ENCODE measurements around the gene WDR59.
"Not testable (repeated sequence)": the region's sequence is repeated elsewhere in the genome, so short reads cannot be mapped to it uniquely, and the experiment has no call there.

Gene WDR59

DNA sequence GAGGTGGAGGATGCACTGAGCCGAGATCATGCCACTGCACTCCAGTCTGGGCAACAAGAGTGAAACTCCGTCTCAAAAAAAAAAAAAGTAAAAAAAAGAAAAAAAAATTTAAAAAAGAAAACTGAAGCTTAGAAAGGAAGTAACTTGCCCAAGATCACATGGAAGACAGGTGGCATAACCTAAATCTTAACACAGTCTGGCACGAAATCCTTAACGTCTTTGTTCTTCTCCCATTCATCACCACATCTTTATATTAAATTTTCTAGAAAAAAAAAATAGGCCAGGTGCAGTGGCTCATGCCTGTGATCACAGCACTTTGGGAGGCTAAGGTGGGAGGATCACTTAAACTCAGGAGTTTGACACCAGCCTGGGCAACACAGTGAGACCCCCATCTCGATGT lies 9.3 kb downstream of the WDR59 start:
- no peak for DNase-seq

DNA sequence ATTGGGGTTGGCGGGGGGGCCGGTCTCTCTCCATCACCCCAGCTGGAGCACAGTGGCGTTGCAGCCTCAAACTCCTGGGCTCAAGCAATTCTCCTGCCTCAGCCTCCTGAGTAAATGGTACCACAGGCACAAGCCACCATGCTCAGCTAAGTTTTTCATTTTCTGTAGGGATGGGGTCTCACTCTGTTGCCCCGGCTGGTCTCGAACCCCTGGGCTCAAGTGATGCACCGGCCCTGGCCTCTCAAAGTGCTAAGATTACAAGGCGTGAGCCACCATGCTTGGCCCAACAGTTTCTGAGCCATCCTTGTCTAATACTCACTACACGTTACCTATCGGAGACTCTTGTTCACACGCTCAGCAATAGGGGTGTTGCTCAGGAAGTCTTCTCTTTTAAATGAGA lies 11.6 kb downstream of the WDR59 start:
- no peak for DNase-seq

DNA sequence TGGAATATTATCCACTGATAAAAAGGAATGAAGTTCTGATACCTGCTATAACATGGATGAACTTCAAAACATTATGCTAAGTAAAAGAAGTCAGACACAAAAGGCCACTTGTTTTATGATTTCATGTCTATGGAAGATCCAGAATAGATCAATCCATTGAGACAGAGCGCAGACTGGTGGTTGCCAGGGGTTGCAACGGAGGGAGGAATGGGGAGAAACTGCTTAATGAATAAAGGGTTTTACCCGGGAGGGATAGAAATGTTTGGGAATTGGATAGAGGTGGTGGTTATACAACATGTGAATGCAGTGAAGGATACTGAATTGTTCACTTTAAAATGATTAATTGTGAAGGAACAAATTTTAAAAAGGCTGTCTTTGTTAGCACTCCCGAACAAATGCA lies 30.2 kb downstream of the WDR59 start:
- no peak for DNase-seq

DNA sequence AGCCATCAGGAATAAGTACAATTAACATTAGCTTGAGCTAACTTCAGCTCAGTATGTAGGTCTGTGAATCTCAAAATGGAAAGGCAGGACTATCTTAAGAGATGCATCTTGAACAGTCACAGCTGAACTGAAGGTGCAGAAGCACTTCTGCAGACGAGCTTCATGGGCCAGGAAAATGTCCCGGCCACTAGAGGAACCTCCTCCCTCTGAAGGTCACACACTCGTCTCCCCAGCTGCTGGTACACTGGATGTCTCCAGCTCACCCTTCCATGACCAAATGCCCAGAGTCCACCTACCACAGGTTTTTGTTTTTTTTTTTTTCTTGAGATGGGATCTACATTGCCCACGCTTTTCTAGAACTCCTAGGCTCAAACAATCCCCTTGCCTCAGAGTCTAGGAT lies 33.2 kb downstream of the WDR59 start:
- no peak for DNase-seq

DNA sequence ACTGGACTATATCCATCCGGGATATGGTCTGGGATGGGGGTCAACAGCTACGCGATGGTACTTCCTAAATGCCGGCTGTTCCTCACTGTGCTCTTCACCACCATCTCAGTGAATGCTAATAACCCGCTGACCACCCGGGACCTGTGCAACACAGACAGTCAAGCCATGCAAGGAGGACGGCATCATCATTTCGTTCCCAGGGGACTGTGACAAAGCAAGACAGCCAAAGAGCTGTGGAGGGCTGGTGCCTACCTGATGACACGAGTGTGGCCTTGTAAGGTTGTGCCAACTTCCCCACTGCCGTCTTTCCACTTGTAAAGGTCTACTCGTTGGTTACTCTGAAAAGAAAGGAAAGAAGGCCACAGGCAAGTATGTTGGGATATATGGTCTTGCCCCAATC lies 33.7 kb downstream of the WDR59 start:
- DNase-seq, result no peak

GRCh38 chr16:74950511-74950910 lies 34.4 kb downstream of the WDR59 start:
- DNase-seq, result no peak

DNA sequence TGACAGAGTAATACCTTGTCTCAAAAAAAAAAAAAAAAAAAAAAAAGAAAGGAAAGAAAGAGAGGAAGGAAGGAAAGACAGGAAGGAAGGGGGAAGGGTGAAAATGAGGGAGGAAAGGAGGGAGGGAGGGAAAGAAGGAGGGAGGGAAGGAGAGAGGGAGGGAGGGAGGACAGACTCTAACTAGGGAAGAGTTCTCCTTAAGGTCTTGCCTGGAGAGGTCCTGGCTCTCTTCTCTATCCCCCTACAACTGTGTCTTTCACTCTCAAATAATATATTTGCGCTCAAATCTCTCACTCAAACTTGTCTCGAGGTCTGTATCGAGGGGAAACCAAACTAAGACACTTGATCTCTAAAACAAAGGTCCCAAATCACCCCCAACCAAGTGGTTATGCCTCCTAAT lies 35.6 kb downstream of the WDR59 start:
- DNase-seq, result no peak

DNA sequence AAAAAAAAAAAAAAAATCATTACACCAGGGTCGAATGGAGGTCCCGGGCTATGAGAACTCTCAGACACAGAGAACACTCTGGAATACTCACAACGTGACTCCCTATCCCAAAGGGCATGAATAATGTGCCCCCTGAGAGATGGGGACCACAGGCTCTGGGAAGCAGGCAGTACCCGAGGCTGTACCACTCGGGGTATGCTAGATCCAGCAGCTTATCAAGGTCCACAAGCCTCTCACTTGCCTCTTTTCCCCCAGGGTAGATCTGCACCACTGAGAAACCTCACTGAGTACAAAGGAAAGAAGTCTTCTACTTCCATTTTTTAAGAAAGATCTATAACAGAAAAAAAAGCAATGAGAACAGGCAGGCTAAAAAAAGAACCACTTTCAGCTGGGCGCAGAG lies 40.5 kb downstream of the WDR59 start:
- DNase-seq, result no peak

- no peak for DNase-seq
Observed at GRCh38 chr16:74942977-74943918, 41.7 kb downstream of the WDR59 start.

DNA sequence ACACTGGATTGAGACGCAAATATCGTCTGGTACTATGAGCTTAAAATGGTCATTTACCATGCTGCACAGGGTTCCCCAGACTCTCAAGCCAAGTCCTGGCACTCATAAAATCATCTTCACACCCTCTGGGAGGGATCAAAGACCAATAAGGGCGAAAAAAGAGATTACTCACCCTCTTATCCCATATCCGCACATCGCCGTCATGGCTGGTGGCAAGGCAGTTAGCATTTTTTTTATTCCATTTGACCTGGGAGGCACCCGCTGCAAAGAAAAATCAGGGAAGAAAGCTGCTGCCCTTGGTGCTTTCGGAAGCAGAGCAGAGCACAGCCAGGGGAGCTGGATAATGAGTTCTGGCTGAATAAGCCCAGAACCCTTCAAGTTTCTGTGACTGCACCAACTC lies 42.4 kb downstream of the WDR59 start:
- DNase-seq, result no peak

DNA sequence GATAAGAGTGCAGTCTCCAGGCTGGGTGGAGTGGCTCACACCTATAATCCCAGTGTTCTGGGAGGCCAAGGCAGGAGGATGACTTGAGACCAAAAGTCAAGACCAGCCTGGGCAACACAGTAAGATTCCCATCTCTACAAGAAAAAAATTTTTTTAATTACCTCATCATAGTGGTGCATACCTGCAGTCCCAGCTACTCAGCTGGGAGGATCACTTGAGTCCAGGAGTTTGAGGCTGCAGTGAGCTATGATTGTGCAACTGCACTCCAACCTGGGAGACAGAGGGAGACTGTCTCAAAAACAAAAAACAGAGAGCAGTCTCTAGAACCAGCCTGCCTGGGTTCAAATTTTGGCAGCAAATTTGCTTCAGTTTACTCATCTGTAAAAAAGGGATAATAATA lies 45.2 kb downstream of the WDR59 start:
- no peak for DNase-seq

GRCh38 chr16:74936902-74937560 lies 47.9 kb downstream of the WDR59 start:
- DNase-seq, result no peak

- DNase-seq, result no peak
Observed at GRCh38 chr16:74931445-74931844, 53.5 kb downstream of the WDR59 start.

- DNase-seq, result no peak
Observed at GRCh38 chr16:74929636-74930035, 55.3 kb downstream of the WDR59 start.

DNA sequence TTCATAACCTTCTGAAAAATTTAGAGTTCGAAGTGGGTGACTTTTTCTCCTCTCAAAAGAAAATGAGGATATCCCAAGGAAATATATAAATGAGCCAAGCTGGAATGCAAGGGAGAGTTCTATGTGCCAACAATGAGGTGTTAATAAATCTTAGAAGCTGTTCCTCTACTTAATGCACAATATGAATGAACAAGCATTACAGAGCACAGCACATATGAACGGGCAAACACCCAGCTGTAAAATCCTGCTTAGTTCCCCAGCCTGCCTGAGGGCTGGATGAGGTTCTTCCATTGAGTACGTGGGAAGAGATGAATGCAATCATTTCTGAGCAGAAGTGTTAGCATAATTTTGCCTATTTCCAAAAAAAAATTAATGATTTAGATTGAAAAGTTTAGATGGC lies 58.1 kb downstream of the WDR59 start:
- DNase-seq, result no peak

DNA sequence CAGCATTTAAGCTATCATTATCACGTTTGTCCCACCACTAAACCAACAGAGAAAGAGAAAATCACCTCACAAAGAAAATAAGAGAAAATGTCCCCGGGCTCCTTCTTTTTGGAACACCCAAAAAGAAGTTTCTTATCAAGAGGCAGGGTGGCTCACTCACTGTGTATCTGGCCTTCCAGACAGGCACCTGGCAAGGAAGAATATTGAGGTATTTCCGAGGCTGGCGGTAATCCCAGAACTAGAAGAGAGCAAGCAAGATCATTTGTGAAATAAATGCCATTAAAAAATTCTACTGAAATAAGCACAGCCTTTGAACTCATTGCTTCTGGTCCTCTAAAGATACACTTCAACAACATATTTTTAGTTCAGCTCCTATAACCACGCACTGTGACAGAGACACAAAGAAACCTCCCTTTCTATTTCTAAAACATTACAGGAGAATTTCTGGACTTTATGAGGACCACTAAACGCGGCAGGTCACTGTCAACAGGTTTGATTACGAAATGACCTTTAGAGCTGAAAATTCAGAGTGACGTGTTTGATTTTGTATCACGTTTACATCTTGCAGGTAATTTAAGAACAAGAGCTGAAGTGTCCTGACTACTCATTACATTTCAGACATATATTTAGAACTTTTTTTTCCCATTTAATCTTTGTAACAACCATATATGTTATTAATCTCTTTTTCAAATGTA lies 61.0 kb downstream of the WDR59 start:
- no peak for DNase-seq

DNA sequence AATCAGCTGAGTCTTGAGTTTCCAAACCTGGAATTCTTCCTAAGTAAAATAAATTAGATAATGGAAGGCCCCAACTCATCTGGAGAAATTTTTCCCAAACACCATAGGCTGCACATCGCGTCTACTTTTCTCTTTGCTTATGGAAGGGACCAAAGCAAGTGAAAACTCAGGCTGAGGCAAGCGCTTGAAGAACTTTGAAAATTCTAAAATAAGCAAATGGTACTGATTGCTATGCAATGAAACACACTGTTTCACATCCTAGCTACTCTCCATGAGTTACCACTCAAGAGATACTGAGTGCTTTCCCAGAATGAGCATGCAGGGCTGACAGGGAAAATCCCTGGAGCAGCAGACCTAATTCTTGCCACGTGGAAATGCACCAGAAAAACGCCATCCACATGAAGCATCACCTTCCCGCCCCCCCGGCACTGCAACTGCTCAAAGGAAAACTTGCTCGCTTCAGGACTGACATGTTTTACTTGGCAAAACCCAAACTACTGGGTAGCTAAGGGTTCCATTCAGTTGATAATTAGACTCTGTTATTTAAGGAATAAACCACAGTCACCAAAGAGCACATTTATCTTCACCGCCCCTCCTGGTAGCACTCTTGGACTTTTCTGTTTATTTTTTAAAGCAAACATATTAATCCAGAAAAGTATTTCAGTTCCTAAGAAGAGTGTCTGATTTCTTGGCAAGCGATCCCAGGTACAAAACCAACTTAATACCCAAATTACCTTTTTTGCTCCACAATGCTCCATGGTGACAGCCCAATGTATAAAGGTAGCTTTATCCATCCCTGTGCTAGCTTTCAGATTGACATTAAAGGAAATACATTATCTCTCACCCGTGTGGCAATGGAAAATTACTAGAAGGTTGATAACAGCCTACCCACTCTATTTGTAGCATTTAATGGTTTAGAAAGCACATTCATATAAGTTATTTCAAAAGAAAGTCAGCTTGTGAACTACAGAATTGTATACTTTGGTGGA lies 62.5 kb downstream of the WDR59 start:
- DNase-seq, result no peak

GRCh38 chr16:74921051-74921450 lies 63.9 kb downstream of the WDR59 start:
- no peak for DNase-seq

DNA sequence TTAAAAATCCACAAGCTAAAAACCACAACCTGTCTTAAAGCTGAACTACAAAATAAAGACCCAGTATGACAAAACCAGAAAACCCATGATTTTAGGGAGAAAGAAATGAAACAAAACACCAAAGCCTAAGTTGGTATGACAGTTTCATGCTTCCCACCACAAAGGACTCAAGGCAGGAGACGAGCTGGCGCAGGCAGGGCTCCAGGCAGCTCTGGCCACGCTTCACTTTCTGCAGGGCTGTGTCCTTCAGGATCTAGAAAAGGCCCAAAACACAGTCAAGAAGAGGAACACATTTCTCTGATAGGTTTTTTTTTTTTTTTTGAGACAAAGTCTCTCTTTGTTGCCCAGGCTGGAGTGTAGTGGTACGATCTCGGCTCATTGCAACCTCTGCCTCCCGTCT lies 75.3 kb downstream of the WDR59 start:
- no peak for DNase-seq

DNA sequence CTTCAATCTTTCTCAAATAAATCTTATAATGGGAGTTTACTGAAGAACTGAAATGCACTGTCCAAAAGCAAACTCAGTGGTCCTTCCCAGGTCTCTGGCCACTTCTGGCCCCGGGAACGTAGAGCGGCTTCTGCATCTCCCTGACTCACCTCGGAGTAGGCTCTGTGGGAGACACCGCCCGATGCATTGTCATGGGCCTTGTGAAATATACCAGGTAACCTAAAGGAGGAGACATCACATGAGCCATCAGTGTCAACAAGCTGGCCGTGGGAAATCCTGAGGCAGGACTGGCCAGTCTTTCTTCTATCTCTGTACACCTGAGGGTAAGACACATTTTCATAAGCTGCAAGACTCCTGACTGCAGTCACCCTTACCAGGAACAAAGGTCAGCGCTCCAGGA lies 76.2 kb downstream of the WDR59 start:
- not testable (repeated sequence) for DNase-seq

GRCh38 chr16:74903901-74904678 lies 80.8 kb downstream of the WDR59 start:
- no peak for DNase-seq

DNA sequence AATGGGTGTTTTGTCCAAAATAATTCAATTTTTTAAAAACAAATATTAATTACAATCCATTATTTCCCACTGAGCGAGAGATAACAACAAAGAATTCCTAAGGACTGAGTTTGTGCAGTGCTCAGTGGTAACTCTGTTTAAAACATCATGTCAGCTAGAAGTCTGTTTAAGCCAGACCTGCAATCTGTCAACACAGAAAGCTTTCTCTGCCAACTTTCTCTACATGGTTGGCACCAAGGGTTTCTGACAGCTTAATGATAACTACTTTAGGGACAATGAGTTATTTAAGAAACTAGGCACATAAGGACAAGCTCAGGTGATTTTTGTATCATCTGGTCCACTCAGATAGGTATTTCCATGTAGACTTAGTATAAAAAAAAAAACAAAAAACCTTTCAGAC lies 81.8 kb downstream of the WDR59 start:
- no peak for DNase-seq

Data from NCI-H2107 (cell line).